Measurements from ENCODE around the gene ITPR1.

Gene ITPR1

GRCh38 chr3:4533489-4534443 lies 40.6 kb downstream of the ITPR1 start:
- no peak for DNase-seq (ENCODE audit: low read depth)

- DNase-seq (ENCODE audit: low read depth), result no peak
These were observed 41.8 kb downstream of the ITPR1 start for GRCh38 chr3:4534906-4535305.

- no peak for DNase-seq (ENCODE audit: low read depth)
These were observed 43.1 kb downstream of the ITPR1 start for GRCh38 chr3:4536260-4536659.

GRCh38 chr3:4540267-4540666 lies 47.1 kb downstream of the ITPR1 start:
- no peak for DNase-seq (ENCODE audit: low read depth)

GRCh38 chr3:4543110-4543509 lies 50.0 kb downstream of the ITPR1 start:
- DNase-seq (ENCODE audit: low read depth), result no peak

GRCh38 chr3:4546346-4547178 lies 53.4 kb downstream of the ITPR1 start:
- no peak for DNase-seq (ENCODE audit: low read depth)

- DNase-seq (ENCODE audit: low read depth), result no peak
These were observed 54.7 kb downstream of the ITPR1 start for GRCh38 chr3:4547799-4548198.

- DNase-seq (ENCODE audit: low read depth), result no peak
These were observed 55.2 kb downstream of the ITPR1 start for GRCh38 chr3:4548356-4548755.

GRCh38 chr3:4548780-4549179 lies 55.6 kb downstream of the ITPR1 start:
- no peak for DNase-seq (ENCODE audit: low read depth)

GRCh38 chr3:4549896-4550295 lies 56.7 kb downstream of the ITPR1 start:
- no peak for DNase-seq (ENCODE audit: low read depth)

- DNase-seq (ENCODE audit: low read depth), result no peak
These were observed 58.0 kb downstream of the ITPR1 start for GRCh38 chr3:4551051-4551711.

GRCh38 chr3:4551794-4552442 lies 58.8 kb downstream of the ITPR1 start:
- no peak for DNase-seq (ENCODE audit: low read depth)

GRCh38 chr3:4552811-4553210 lies 59.7 kb downstream of the ITPR1 start:
- no peak for DNase-seq (ENCODE audit: low read depth)

- no peak for DNase-seq (ENCODE audit: low read depth)
These were observed 68.5 kb downstream of the ITPR1 start for GRCh38 chr3:4561661-4562060.

GRCh38 chr3:4562595-4562994 lies 69.4 kb downstream of the ITPR1 start:
- DNase-seq (ENCODE audit: low read depth), result no peak

- no peak for DNase-seq (ENCODE audit: low read depth)
These were observed 71.1 kb downstream of the ITPR1 start for GRCh38 chr3:4564270-4564669.

- no peak for DNase-seq (ENCODE audit: low read depth)
These were observed 71.9 kb downstream of the ITPR1 start for GRCh38 chr3:4564928-4565586.

- DNase-seq (ENCODE audit: low read depth), result no peak
These were observed 72.8 kb downstream of the ITPR1 start for GRCh38 chr3:4565809-4566501.

- no peak for DNase-seq (ENCODE audit: low read depth)
These were observed 75.7 kb downstream of the ITPR1 start for GRCh38 chr3:4568841-4569240.

- no peak for DNase-seq (ENCODE audit: low read depth)
These were observed 77.9 kb downstream of the ITPR1 start for GRCh38 chr3:4570840-4571621.
